ENCODE results near the gene TRANK1.

Gene TRANK1

GRCh38 chr3:36777424-36778218 lies 167.2 kb downstream of the TRANK1 start:
- TF ChIP-seq POLR2AphosphoS5 (IDR thresholded peaks at IDR 0.05; ENCODE audit: low read depth, low read length) (no peak), SIN3A (IDR thresholded peaks at IDR 0.05; ENCODE audit: borderline replicate concordance, insufficient read depth, low read length) (no peak), FOXP2 (optimal IDR thresholded peaks at IDR 0.05; ENCODE audit: borderline replicate concordance, extremely low read depth, extremely low read length, insufficient read depth) (no peak), TAF1 (IDR thresholded peaks at IDR 0.05; ENCODE audit: borderline replicate concordance, insufficient read depth, low read length) (no peak)
- TF ChIP-seq, protein P1, sequence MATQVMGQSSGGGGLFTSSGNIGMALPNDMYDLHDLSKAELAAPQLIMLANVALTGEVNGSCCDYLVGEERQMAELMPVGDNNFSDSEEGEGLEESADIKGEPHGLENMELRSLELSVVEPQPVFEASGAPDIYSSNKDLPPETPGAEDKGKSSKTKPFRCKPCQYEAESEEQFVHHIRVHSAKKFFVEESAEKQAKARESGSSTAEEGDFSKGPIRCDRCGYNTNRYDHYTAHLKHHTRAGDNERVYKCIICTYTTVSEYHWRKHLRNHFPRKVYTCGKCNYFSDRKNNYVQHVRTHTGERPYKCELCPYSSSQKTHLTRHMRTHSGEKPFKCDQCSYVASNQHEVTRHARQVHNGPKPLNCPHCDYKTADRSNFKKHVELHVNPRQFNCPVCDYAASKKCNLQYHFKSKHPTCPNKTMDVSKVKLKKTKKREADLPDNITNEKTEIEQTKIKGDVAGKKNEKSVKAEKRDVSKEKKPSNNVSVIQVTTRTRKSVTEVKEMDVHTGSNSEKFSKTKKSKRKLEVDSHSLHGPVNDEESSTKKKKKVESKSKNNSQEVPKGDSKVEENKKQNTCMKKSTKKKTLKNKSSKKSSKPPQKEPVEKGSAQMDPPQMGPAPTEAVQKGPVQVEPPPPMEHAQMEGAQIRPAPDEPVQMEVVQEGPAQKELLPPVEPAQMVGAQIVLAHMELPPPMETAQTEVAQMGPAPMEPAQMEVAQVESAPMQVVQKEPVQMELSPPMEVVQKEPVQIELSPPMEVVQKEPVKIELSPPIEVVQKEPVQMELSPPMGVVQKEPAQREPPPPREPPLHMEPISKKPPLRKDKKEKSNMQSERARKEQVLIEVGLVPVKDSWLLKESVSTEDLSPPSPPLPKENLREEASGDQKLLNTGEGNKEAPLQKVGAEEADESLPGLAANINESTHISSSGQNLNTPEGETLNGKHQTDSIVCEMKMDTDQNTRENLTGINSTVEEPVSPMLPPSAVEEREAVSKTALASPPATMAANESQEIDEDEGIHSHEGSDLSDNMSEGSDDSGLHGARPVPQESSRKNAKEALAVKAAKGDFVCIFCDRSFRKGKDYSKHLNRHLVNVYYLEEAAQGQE (IDR thresholded peaks at IDR 0.05; ENCODE audit: insufficient read depth in 1 of 2, low read depth in 2 of 2, low read length in 2 of 2) = no peak

Measured in PFSK-1 (cell line).